ENCODE data around the gene RCE1. TPM values are rescaled to one million over a fixed set of nuclear protein-coding genes. Genes with fewer than 3 reads are reported as not detected.

RCE1 gene
- total and polyA plus RNA-seq, 2 donors: 11.4 to 23.3 TPM

GRCh38 chr11:66848671-66849500 is 5.6 kb downstream of the RCE1 start:
- Histone ChIP-seq H3K27ac (ENCODE audit: low read depth in 1 of 2, low read length in 1 of 2) (no peak overlapping the region), H3K36me3 (ENCODE audit: control insufficient read depth in 2 of 2, insufficient read depth in 2 of 2, low read length in 1 of 2) (peaks cover 32 to 36% of the 10 kb centered on the region in 2 donors), H3K27me3 (ENCODE audit: control insufficient read depth in 2 of 2, insufficient read depth in 1 of 2, low read length in 1 of 2) (no peaks in the 10 kb centered on the region), H3K9me3 (ENCODE audit: control insufficient read depth in 2 of 2, insufficient read depth in 1 of 2, low read length in 1 of 2) (no peaks in the 10 kb centered on the region), H3K4me1 (ENCODE audit: control insufficient read depth in 2 of 2, insufficient read depth in 2 of 2, low read length in 2 of 2) (peaks cover 5 to 21% of the 10 kb centered on the region in 2 donors), H3K4me3 (ENCODE audit: low read length in 2 of 2) (no peak overlapping the region)
- 96% methylated on average over 28 of the region's 28 CpGs for WGBS
- no peak for DNase-seq (ENCODE audit: low read depth in 6 of 9, low spot score in 9 of 9)

GRCh38 chr11:66849501-66850234 is 6.4 kb downstream of the RCE1 start:
- no peaks in the 10 kb centered on the region for H3K9me3 ChIP-seq (ENCODE audit: control insufficient read depth in 2 of 2, insufficient read depth in 1 of 2, low read length in 1 of 2)
- 98% methylated on average over 22 of the region's 22 CpGs for WGBS
- no peak for DNase-seq (ENCODE audit: low read depth in 6 of 9, low spot score in 9 of 9)
- no peak overlapping the region for H3K27ac ChIP-seq (ENCODE audit: low read depth in 1 of 2, low read length in 1 of 2)
- no peaks in the 10 kb centered on the region for H3K27me3 ChIP-seq (ENCODE audit: control insufficient read depth in 2 of 2, insufficient read depth in 1 of 2, low read length in 1 of 2)
- H3K4me3 ChIP-seq (ENCODE audit: low read length in 2 of 2): no peak overlapping the region
- peaks cover 32 to 36% of the 10 kb centered on the region in 2 donors for H3K36me3 ChIP-seq (ENCODE audit: control insufficient read depth in 2 of 2, insufficient read depth in 2 of 2, low read length in 1 of 2)
- H3K4me1 ChIP-seq (ENCODE audit: control insufficient read depth in 2 of 2, insufficient read depth in 2 of 2, low read length in 2 of 2): peaks cover 0 to 13% of the 10 kb centered on the region in 2 donors

DNA sequence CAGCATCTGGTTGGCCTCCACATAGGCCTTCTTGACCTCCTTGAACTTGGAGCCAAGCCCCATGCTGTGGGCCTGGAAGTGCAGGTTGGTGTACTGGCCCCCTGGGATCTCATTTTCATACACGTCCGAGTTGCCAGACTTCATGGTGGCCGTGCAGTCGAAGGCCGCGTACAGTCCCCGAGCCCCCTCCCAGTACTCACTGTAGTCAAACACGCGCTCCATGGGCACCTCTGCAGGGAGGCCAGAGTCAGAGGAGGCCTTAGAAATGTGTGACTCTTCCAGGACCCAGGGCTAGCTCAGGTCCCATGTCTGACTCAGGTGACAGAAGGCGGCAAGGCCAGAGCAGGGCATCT is 7.0 kb downstream of the RCE1 start:
- WGBS: 98% methylated on average over 10 of the region's 10 CpGs
- peaks cover 27 to 30% of the 10 kb centered on the region in 2 donors for H3K36me3 ChIP-seq (ENCODE audit: control insufficient read depth in 2 of 2, insufficient read depth in 2 of 2, low read length in 1 of 2)
- H3K27me3 ChIP-seq (ENCODE audit: control insufficient read depth in 2 of 2, insufficient read depth in 1 of 2, low read length in 1 of 2): no peaks in the 10 kb centered on the region
- H3K27ac ChIP-seq (ENCODE audit: low read depth in 1 of 2, low read length in 1 of 2): no peak overlapping the region
- H3K4me3 ChIP-seq (ENCODE audit: low read length in 2 of 2): no peak overlapping the region
- no peak for DNase-seq (ENCODE audit: low read depth in 6 of 9, low spot score in 9 of 9)
- no peaks in the 10 kb centered on the region for H3K9me3 ChIP-seq (ENCODE audit: control insufficient read depth in 2 of 2, insufficient read depth in 1 of 2, low read length in 1 of 2)
- peaks cover 0 to 11% of the 10 kb centered on the region in 2 donors for H3K4me1 ChIP-seq (ENCODE audit: control insufficient read depth in 2 of 2, insufficient read depth in 2 of 2, low read length in 2 of 2)

GRCh38 chr11:66850588-66851238 is 7.5 kb downstream of the RCE1 start:
- no peaks in the 10 kb centered on the region for H3K9me3 ChIP-seq (ENCODE audit: control insufficient read depth in 2 of 2, insufficient read depth in 1 of 2, low read length in 1 of 2)
- H3K4me3 ChIP-seq (ENCODE audit: low read length in 2 of 2): no peak overlapping the region
- H3K27ac ChIP-seq (ENCODE audit: low read depth in 1 of 2, low read length in 1 of 2): no peak overlapping the region
- peaks cover 4 to 15% of the 10 kb centered on the region in 2 donors for H3K4me1 ChIP-seq (ENCODE audit: control insufficient read depth in 2 of 2, insufficient read depth in 2 of 2, low read length in 2 of 2)
- 97% methylated on average over 23 of the region's 23 CpGs for WGBS
- DNase-seq (ENCODE audit: low read depth in 6 of 9, low spot score in 9 of 9): no peak
- no peaks in the 10 kb centered on the region for H3K27me3 ChIP-seq (ENCODE audit: control insufficient read depth in 2 of 2, insufficient read depth in 1 of 2, low read length in 1 of 2)
- H3K36me3 ChIP-seq (ENCODE audit: control insufficient read depth in 2 of 2, insufficient read depth in 2 of 2, low read length in 1 of 2): peaks cover 22 to 25% of the 10 kb centered on the region in 2 donors

- no peaks in the 10 kb centered on the region for H3K27me3 ChIP-seq (ENCODE audit: control insufficient read depth in 2 of 2, insufficient read depth in 1 of 2, low read length in 1 of 2)
- no peak for DNase-seq (ENCODE audit: low read depth in 6 of 9, low spot score in 9 of 9)
- H3K36me3 ChIP-seq (ENCODE audit: control insufficient read depth in 2 of 2, insufficient read depth in 2 of 2, low read length in 1 of 2): peaks cover 18 to 21% of the 10 kb centered on the region in 2 donors
- 98% methylated on average over 4 of the region's 4 CpGs for whole genome bisulfite sequencing
- no peak overlapping the region for H3K27ac ChIP-seq (ENCODE audit: low read depth in 1 of 2, low read length in 1 of 2)
- no peaks in the 10 kb centered on the region for H3K9me3 ChIP-seq (ENCODE audit: control insufficient read depth in 2 of 2, insufficient read depth in 1 of 2, low read length in 1 of 2)
- H3K4me3 ChIP-seq (ENCODE audit: low read length in 2 of 2): no peak overlapping the region
- H3K4me1 ChIP-seq (ENCODE audit: control insufficient read depth in 2 of 2, insufficient read depth in 2 of 2, low read length in 2 of 2): peaks cover 6 to 18% of the 10 kb centered on the region in 2 donors
Observed at GRCh38 chr11:66851239-66851596, 8.0 kb downstream of the RCE1 start.

DNA sequence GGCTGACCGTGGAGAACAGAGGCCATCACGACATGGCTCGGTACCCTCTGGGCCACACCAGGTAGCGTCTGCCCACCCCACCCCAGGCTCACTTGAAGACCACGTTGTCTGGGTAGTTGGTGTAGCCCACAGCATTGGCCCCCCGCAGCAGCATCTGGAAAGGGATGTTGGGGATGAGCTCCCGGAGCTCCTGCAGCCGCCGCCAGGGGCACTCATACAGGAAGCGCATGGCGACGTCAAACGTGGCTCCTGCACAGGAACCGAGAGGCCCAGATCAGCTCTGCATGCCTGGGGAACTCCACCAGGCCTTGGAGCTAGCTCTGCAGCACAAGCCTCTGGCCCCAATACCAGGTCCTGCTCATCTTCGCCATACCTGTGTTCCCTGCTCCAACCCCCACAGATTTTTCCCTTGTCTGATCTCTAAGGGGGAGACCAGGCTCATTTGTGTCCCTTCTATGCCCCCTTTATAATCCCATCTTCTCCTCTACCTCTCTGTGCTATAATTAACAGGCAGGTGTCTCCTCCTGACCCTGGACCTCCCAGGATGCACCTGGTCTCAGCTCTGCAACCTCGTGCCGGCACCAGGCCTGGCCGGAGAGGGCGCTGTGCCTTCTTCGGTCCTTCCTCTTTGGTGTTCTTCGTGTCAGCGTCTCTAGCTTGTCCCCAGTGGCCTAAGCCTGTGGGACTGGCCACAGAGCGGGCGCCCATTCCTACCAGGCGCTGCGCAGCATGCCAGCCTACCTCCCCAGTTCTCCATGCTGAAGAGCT is 8.6 kb downstream of the RCE1 start:
- Histone ChIP-seq H3K27ac (ENCODE audit: low read depth in 1 of 2, low read length in 1 of 2) (peak overlapping the region in 1 of 2 donors; percentile 50), H3K36me3 (ENCODE audit: control insufficient read depth in 2 of 2, insufficient read depth in 2 of 2, low read length in 1 of 2) (peaks cover 13 to 16% of the 10 kb centered on the region in 2 donors), H3K27me3 (ENCODE audit: control insufficient read depth in 2 of 2, insufficient read depth in 1 of 2, low read length in 1 of 2) (no peaks in the 10 kb centered on the region), H3K4me3 (ENCODE audit: low read length in 2 of 2) (no peak overlapping the region), H3K9me3 (ENCODE audit: control insufficient read depth in 2 of 2, insufficient read depth in 1 of 2, low read length in 1 of 2) (no peaks in the 10 kb centered on the region), H3K4me1 (ENCODE audit: control insufficient read depth in 2 of 2, insufficient read depth in 2 of 2, low read length in 2 of 2) (peaks cover 6 to 18% of the 10 kb centered on the region in 2 donors)
- DNase-seq (ENCODE audit: low read depth in 6 of 9, low spot score in 9 of 9): peak in 2 of 9 donors; percentile 38 to 54
- WGBS: 70% methylated on average over 26 of the region's 26 CpGs

DNA sequence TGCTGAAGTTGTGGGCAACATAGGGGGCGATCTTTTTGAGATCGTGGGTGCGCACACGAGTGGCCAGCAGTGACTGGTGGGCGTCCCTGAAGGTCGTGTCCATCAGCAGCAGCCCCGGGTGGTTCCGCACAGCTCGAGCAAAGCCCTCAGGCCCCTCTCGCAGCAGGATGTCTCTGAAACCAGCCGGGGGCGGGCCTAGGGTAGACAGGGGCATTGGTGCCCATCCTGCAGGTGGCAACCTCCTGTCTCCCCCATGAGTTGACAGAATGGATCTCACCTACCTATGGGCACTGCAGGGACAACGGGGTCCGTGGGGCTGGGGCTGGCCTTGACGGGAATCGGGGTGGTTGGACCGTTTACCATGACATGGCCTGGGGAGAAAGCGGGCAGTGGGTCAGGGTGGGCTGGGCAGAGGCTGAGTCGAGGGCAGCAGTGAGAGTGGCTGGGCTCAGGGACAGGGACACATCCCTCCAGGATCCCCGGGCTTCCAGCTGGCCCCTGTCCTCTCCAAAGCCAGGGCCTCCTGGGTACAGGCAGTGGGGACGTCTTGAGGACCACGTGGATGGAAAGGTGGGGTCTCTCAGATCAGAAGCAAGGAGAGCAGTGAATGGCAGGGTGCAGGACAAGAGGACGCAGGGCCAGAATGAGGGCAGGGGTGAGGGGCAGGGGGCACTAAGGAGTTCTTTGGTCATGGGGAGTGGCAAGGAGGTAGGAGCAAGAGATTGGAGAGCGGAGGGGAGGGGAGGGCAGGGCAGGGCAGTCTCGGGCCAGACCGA is 9.4 kb downstream of the RCE1 start:
- H3K27me3 ChIP-seq (ENCODE audit: control insufficient read depth in 2 of 2, insufficient read depth in 1 of 2, low read length in 1 of 2): no peaks in the 10 kb centered on the region
- WGBS: 97% methylated on average over 26 of the region's 26 CpGs
- H3K27ac ChIP-seq (ENCODE audit: low read depth in 1 of 2, low read length in 1 of 2): no peak overlapping the region
- peaks cover 8 to 13% of the 10 kb centered on the region in 2 donors for H3K36me3 ChIP-seq (ENCODE audit: control insufficient read depth in 2 of 2, insufficient read depth in 2 of 2, low read length in 1 of 2)
- H3K4me1 ChIP-seq (ENCODE audit: control insufficient read depth in 2 of 2, insufficient read depth in 2 of 2, low read length in 2 of 2): peaks cover 10 to 21% of the 10 kb centered on the region in 2 donors
- no peak overlapping the region for H3K4me3 ChIP-seq (ENCODE audit: low read length in 2 of 2)
- DNase-seq (ENCODE audit: low read depth in 6 of 9, low spot score in 9 of 9): no peak
- H3K9me3 ChIP-seq (ENCODE audit: control insufficient read depth in 2 of 2, insufficient read depth in 1 of 2, low read length in 1 of 2): no peaks in the 10 kb centered on the region
